Ascending aorta (tissue), 2 donors: ENCODE results near the gene TRAPPC10. TPM values are rescaled to one million over a fixed set of nuclear protein-coding genes. Genes with fewer than 3 reads are reported as not detected.

Experiments
- DNase-seq, 2 donors: peaks; one replicate each; pipeline ENCODE4 v3.0.0-alpha.2; 2019; ENCODE audit warnings: low spot score in 2 of 2
- H3K27ac ChIP-seq, 2 donors: fragments of 200-600 bp; sonication (generic); one replicate each; pipeline ENCODE4 v1.5.1; 2016 to 2017; ENCODE audit warnings: mild to moderate bottlenecking in 1 of 2
- H3K27me3 ChIP-seq: fragments of 200-600 bp; sonication (generic); one replicate; pipeline ENCODE4 v1.5.1; 2017
- H3K36me3 ChIP-seq, 2 donors: fragments of 200-600 bp; sonication (generic); one replicate each; pipeline ENCODE4 v1.5.1; 2016
- H3K4me1 ChIP-seq, 2 donors: fragments of 200-600 bp; sonication (generic); one replicate each; pipeline ENCODE4 v1.5.1; 2016 to 2017; ENCODE audit warnings: mild to moderate bottlenecking in 1 of 2
- H3K4me3 ChIP-seq, 2 donors: fragments of 200-600 bp; sonication (generic); one replicate each; pipeline ENCODE4 v1.5.1; 2016 to 2017; ENCODE audit warnings: mild to moderate bottlenecking in 1 of 2
- H3K9me3 ChIP-seq, 2 donors: fragments of 200-600 bp; sonication (generic); one replicate each; pipeline ENCODE4 v1.5.1; 2016
- intact Hi-C: fragments of 100-400 bp; cut with DNase I; formaldehyde crosslinking; loops from one replicate; pipeline ENCODE4 v1.15.1; 2023
- total RNA-seq: library from RNA; depleted of rRNA; stranded (reverse); fragments of >200 nt; gene quantifications from one replicate; pipeline ENCODE4 v1.1.0, GENCODE V29; 2016
- TF ChIP-seq, protein P1 (sequence below), 3 experiments: fragments of 200-600 bp in 2 of 3; fragments of 450-650 bp in 1 of 3; sonication (generic) in 2 of 3; IDR thresholded peaks; one replicate each; pipeline ENCODE4 v1.5.1; 2016 to 2019; ENCODE audit warnings: antibody characterized with exemption in 3 of 3, mild to moderate bottlenecking in 1 of 3, moderate library complexity in 1 of 3

TRAPPC10 gene
- total RNA-seq, 1 donor from 2014 or later = 7.9 TPM

DNA sequence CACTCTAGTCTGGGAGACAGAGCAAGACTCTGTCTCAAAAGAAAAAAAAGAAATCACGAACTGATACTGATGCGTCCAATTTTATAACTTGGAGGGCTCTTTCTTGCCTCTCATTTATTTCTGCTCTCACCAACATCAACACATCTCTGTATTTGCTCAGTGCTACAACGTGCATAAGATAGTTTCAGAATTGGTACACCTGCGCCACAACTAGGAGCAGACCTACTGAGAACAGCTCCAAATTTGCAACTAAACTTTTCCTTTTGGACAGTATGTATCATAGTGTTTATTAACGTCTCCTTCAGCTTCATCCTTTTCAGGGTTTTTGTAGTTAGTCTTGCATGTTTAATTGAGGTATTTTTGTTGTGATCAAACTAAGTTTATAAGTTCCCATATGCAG, 27.7 kb downstream of the TRAPPC10 start:
- no peak for DNase-seq
- H3K9me3 ChIP-seq = no peaks in the 10 kb centered on the region
- H3K36me3 ChIP-seq = peaks cover 14 to 28% of the 10 kb centered on the region in 2 donors
- H3K4me3 ChIP-seq = no peak overlapping the region
- TF ChIP-seq, protein P1, sequence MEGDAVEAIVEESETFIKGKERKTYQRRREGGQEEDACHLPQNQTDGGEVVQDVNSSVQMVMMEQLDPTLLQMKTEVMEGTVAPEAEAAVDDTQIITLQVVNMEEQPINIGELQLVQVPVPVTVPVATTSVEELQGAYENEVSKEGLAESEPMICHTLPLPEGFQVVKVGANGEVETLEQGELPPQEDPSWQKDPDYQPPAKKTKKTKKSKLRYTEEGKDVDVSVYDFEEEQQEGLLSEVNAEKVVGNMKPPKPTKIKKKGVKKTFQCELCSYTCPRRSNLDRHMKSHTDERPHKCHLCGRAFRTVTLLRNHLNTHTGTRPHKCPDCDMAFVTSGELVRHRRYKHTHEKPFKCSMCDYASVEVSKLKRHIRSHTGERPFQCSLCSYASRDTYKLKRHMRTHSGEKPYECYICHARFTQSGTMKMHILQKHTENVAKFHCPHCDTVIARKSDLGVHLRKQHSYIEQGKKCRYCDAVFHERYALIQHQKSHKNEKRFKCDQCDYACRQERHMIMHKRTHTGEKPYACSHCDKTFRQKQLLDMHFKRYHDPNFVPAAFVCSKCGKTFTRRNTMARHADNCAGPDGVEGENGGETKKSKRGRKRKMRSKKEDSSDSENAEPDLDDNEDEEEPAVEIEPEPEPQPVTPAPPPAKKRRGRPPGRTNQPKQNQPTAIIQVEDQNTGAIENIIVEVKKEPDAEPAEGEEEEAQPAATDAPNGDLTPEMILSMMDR (IDR thresholded peaks at IDR 0.05) = no peak
- no peaks in the 10 kb centered on the region for H3K4me1 ChIP-seq
- no peak overlapping the region for H3K27ac ChIP-seq
- intact Hi-C loops = no loop called here
- H3K27me3 ChIP-seq = no peaks in the 10 kb centered on the region

DNA sequence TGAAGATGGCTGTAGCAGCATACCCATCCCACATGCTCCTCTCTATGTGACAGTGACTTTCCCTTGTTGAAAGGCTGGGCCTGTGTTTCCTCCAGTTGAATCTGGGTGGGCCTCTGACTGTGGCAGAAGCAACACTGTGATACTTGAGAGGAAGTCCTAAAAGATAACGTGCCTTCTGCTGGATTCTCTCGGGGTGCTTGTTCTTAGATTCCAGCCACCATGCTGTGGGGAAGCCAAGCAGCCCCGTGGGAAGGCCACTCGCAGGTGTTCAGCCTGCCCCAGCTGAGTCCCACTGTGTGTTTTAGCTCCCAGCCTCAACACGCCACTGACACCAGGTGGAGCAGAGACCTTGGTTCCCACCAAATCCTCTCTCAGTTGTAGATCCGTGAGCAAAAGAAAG, 31.5 kb downstream of the TRAPPC10 start:
- H3K4me1 ChIP-seq = no peaks in the 10 kb centered on the region
- intact Hi-C loops = no loop called here
- no peaks in the 10 kb centered on the region for H3K27me3 ChIP-seq
- H3K4me3 ChIP-seq = no peak overlapping the region
- no peak overlapping the region for H3K27ac ChIP-seq
- H3K9me3 ChIP-seq = no peaks in the 10 kb centered on the region
- peaks cover 3 to 15% of the 10 kb centered on the region in 2 donors for H3K36me3 ChIP-seq
- DNase-seq = no peak
- TF ChIP-seq, protein P1 (IDR thresholded peaks at IDR 0.05) = no peak

DNA sequence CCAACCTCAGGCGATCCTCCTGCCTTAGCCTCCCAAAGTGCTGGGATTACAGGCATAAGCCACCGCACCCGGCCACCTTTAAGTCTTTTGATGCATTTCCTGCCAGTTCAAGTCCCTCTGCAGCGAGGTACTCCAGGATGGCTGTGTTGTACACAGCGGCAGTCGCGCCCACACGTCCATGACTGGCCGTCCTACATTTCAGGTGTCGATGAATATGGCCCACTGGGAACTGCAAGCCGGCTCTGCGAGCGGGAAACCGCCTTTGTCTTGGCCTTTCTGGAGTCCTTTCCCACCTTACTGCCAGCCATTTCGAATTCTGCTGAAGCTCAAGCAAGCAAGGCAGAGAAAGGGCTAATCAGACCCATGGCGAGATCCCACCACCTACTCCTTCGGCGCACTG, 34.6 kb downstream of the TRAPPC10 start:
- Histone ChIP-seq H3K9me3 (no peaks in the 10 kb centered on the region), H3K36me3 (peaks cover 0 to 7% of the 10 kb centered on the region in 2 donors), H3K4me3 (no peak overlapping the region), H3K27me3 (no peaks in the 10 kb centered on the region), H3K4me1 (peaks cover 0 to 3% of the 10 kb centered on the region in 2 donors), H3K27ac (no peak overlapping the region)
- intact Hi-C loops = no loop called here
- DNase-seq = no peak
- TF ChIP-seq, protein P1 (IDR thresholded peaks at IDR 0.05) = no peak

DNA sequence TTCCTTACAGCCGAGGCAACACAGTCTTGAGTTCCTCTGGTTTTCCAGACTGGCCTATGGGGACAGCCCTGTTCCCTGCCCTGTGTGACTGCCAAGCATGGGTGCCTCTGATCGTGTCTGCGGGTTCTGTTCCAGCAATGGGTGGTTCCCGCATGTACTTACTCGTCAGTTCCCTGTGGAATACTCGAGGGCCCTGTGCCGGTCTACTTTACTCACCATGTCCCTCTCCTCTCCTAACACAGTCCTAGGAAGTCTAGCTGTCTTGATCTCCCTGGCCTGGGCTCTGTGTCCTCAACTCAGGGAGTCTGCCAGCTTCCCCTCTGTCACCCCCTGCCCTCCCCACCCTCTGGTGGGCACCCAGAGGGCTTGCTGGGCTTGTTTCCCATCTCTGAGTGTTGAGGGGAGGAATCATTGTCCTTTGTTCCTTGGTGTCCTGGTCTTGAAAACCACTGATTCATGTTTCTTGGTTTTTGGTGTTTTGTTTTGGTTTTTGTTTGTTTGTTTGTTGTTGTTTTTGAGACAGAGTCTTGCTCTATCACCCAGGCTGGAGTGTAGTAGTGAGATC, 36.0 kb downstream of the TRAPPC10 start:
- no peaks in the 10 kb centered on the region for H3K27me3 ChIP-seq
- H3K4me3 ChIP-seq = no peak overlapping the region
- DNase-seq = no peak
- H3K4me1 ChIP-seq = peaks cover 0 to 3% of the 10 kb centered on the region in 2 donors
- TF ChIP-seq, protein P1 (IDR thresholded peaks at IDR 0.05) = no peak
- no peaks in the 10 kb centered on the region for H3K9me3 ChIP-seq
- H3K27ac ChIP-seq = no peak overlapping the region
- peaks cover 0 to 14% of the 10 kb centered on the region in 2 donors for H3K36me3 ChIP-seq
- intact Hi-C loops = no loop called here

DNA sequence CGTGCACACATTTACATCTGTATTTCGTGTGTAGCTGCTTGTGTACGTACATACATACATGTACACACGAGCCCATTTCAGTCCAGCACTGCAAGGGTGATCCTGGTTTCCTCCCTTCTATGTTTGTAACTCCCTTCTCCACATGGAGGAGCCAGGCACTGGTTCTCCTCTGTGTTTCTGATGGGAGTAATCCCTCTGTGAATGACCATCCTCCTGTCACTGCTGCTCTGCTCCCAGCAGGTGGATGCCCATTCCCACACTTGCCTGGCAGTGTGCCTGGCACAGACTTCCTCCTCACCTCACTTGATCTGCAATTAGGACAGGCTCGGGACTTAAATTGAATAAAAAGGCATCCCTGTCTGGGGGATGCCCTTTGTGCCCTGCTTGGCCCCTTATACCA, 37.1 kb downstream of the TRAPPC10 start:
- no peak overlapping the region for H3K27ac ChIP-seq
- H3K36me3 ChIP-seq = peaks cover 3 to 15% of the 10 kb centered on the region in 2 donors
- no peak overlapping the region for H3K4me3 ChIP-seq
- no peaks in the 10 kb centered on the region for H3K9me3 ChIP-seq
- no peak for DNase-seq
- intact Hi-C loops = no loop called here
- H3K27me3 ChIP-seq = no peaks in the 10 kb centered on the region
- TF ChIP-seq, protein P1 (IDR thresholded peaks at IDR 0.05) = no peak
- peaks cover 0 to 3% of the 10 kb centered on the region in 2 donors for H3K4me1 ChIP-seq

DNA sequence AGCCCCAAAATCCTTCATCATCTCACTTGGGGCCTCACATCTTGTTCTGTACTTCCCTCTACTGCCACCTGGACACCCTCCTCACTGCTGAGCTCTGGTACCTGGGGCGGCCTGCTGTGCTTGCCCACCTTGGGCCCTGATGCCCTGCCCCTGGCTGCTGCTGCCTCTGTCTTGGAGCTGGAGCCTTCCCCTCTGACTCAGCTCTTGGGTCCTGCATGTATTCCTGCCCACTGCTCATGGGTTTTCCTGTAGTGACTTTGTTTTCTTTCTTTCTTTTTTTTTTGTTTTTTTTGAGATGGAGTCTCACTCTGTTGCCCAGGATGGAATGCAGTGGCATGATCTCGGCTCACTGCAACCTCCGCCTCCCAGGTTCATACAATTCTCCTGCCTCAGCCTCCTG, 37.5 kb downstream of the TRAPPC10 start:
- intact Hi-C loops = no loop called here
- H3K4me3 ChIP-seq = no peak overlapping the region
- TF ChIP-seq, protein P1 (IDR thresholded peaks at IDR 0.05) = no peak
- no peak overlapping the region for H3K27ac ChIP-seq
- no peaks in the 10 kb centered on the region for H3K27me3 ChIP-seq
- no peak for DNase-seq
- no peaks in the 10 kb centered on the region for H3K9me3 ChIP-seq
- peaks cover 0 to 3% of the 10 kb centered on the region in 2 donors for H3K4me1 ChIP-seq
- peaks cover 3 to 15% of the 10 kb centered on the region in 2 donors for H3K36me3 ChIP-seq
